HEK293 (cell line): ENCODE results near the gene MMP24.

Experiments used
- BCL6B ChIP-seq: fragments of 450-650 bp; formaldehyde crosslinking; IDR thresholded peaks from 2 replicates; pipeline ENCODE4 v1.5.1; 2017; ENCODE audit warnings: missing biosample characterization, missing genetic modification characterization
- CTCF ChIP-seq: fragments of 450-650 bp; formaldehyde crosslinking; IDR thresholded peaks from 2 replicates; pipeline ENCODE4 v1.5.1; 2016; ENCODE audit warnings: missing biosample characterization, missing genetic modification characterization
- GFI1B ChIP-seq: fragments of 450-650 bp; formaldehyde crosslinking; IDR thresholded peaks from 2 replicates; pipeline ENCODE4 v1.5.1; 2016; ENCODE audit warnings: missing biosample characterization, missing genetic modification characterization
- MZF1 ChIP-seq: fragments of 450-650 bp; formaldehyde crosslinking; IDR thresholded peaks from 2 replicates; pipeline ENCODE4 v1.5.1; 2017; ENCODE audit warnings: missing biosample characterization, missing genetic modification characterization, borderline replicate concordance
- REST ChIP-seq: fragments of 450-650 bp; formaldehyde crosslinking; IDR thresholded peaks from 2 replicates; pipeline ENCODE4 v1.5.1; 2016; ENCODE audit warnings: missing biosample characterization, missing genetic modification characterization
- ZBTB10 ChIP-seq: fragments of 450-650 bp; formaldehyde crosslinking; IDR thresholded peaks from 2 replicates; pipeline ENCODE4 v1.5.1; 2016; ENCODE audit warnings: missing biosample characterization, missing genetic modification characterization
- ZNF140 ChIP-seq: fragments of 450-650 bp; formaldehyde crosslinking; IDR thresholded peaks from 2 replicates; pipeline ENCODE4 v1.5.1; 2016; ENCODE audit warnings: missing biosample characterization, missing genetic modification characterization
- ZNF311 ChIP-seq: fragments of 450-650 bp; formaldehyde crosslinking; IDR thresholded peaks from 2 replicates; pipeline ENCODE4 v1.5.1; 2017; ENCODE audit warnings: missing biosample characterization, missing genetic modification characterization, borderline replicate concordance
- ZNF341 ChIP-seq: fragments of 450-650 bp; formaldehyde crosslinking; IDR thresholded peaks from 2 replicates; pipeline ENCODE4; 2016; ENCODE audit warnings: low read depth, missing biosample characterization, missing genetic modification characterization
- ZNF394 ChIP-seq: fragments of 450-650 bp; formaldehyde crosslinking; IDR thresholded peaks from 2 replicates; pipeline ENCODE4 v1.5.1; 2016; ENCODE audit warnings: missing biosample characterization, missing genetic modification characterization, mild to moderate bottlenecking, moderate library complexity, borderline replicate concordance
- ZNF501 ChIP-seq: fragments of 450-650 bp; formaldehyde crosslinking; IDR thresholded peaks from 2 replicates; pipeline ENCODE4 v1.5.1; 2016; ENCODE audit warnings: missing biosample characterization, missing genetic modification characterization
- ZNF670 ChIP-seq: fragments of 450-650 bp; formaldehyde crosslinking; IDR thresholded peaks from 2 replicates; pipeline ENCODE4 v1.5.1; 2016; ENCODE audit warnings: missing biosample characterization, missing genetic modification characterization, low read depth
- ZNF707 ChIP-seq: fragments of 450-650 bp; formaldehyde crosslinking; IDR thresholded peaks from 2 replicates; pipeline ENCODE4 v1.5.1; 2016; ENCODE audit warnings: missing biosample characterization, missing genetic modification characterization

- TF ChIP-seq ZBTB10 (tag by site-specific recombination): no peak
- no peak for TF ChIP-seq REST (tag by site-specific recombination)
- TF ChIP-seq ZNF140 (tag by site-specific recombination): no peak
- no peak for TF ChIP-seq ZNF707
- TF ChIP-seq ZNF670 (tag by site-specific recombination): no peak
- no peak for TF ChIP-seq ZNF311
- TF ChIP-seq MZF1 (tag by site-specific recombination): no peak
- TF ChIP-seq ZNF501 (tag by site-specific recombination): no peak
- no peak for TF ChIP-seq BCL6B
- no peak for TF ChIP-seq CTCF (tag by site-specific recombination)
- TF ChIP-seq ZNF341 (tag by site-specific recombination): no peak
- no peak for TF ChIP-seq ZNF394
- TF ChIP-seq GFI1B (tag by site-specific recombination): no peak
Measured at GRCh38 chr20:35199740-35200139, 26.8 kb upstream of the MMP24 start.
